Colonic mucosa (tissue), 4 donors: ENCODE data around the gene NUMB. TPM values are rescaled to one million over a fixed set of nuclear protein-coding genes. Genes with fewer than 3 reads are reported as not detected.

ENCODE experiments used
- DNase-seq: peaks from one replicate; pipeline ENCODE4 v3.0.0-alpha.2; 2020
- H3K27ac ChIP-seq: fragments of 200-600 bp; one replicate; pipeline ENCODE4 v1.8.0; 2021
- H3K27me3 ChIP-seq: fragments of 200-600 bp; one replicate; pipeline ENCODE4 v1.8.0; 2021
- H3K36me3 ChIP-seq: fragments of 200-600 bp; one replicate; pipeline ENCODE4 v1.8.0; 2021
- H3K4me1 ChIP-seq: fragments of 200-600 bp; one replicate; pipeline ENCODE4 v1.8.0; 2021; ENCODE audit warnings: mild to moderate bottlenecking
- H3K4me3 ChIP-seq: fragments of 200-600 bp; one replicate; pipeline ENCODE4 v1.8.0; 2021
- H3K9ac ChIP-seq, 2 donors: one replicate each; pipeline ENCODE4 v1.7.0; 2013; ENCODE audit warnings: control low read depth in 2 of 2, low read depth in 2 of 2, low read length in 2 of 2
- H3K9me3 ChIP-seq: fragments of 200-600 bp; one replicate; pipeline ENCODE4 v1.8.0; 2021
- CTCF ChIP-seq: fragments of 200-600 bp; IDR thresholded peaks from one replicate; pipeline ENCODE4 v1.8.0; 2022; ENCODE audit warnings: antibody characterized with exemption, mild to moderate bottlenecking
- intact Hi-C: fragments of 100-400 bp; cut with DNase I; formaldehyde crosslinking; loops from one replicate; pipeline ENCODE4 v1.14.1; 2022
- total RNA-seq, 2 donors: library from RNA; stranded (reverse); fragmentation: NEBNext Ultra II Directional in 1 of 2; extraction: Animal tissue kit (Norgen Biotek cat#: 25700) in 1 of 2; gene quantifications; one replicate each; pipeline ENCODE4 v1.2.1, GENCODE V29; 2021
- donor health status: healthy.
- donor health status: DM: no; HTN: no; CAD: no.
- donor health status: DM: no; HTN: no; CAD: no.

The NUMB gene
- total RNA-seq, 2 donors from 2014 or later = 83.1 to 116 TPM

DNA sequence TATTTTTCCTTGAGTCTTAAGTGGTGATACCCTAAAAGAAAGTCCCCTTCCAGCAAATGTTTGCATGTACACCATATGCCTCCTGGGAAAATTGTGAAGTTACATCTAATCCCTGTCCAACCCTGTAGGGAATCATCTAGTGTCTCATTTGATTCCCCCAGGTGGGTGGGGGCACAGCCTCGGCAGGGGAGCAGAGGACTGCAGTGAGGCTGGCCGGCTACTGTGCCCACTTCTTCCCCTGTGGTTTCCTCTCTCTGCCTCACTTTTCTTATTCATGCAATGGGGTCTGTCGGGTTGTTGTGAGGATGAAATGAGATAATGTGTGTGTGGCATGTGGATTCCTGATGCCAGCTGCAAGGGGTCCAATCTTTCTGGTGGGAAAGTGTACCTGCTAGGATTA is 215.0 kb downstream of the NUMB start:
- no peak overlapping the region for H3K9ac ChIP-seq
- H3K27ac ChIP-seq = no peak overlapping the region
- DNase-seq = no peak
- intact Hi-C loops = no loop called here
- H3K9me3 ChIP-seq = no peaks in the 10 kb centered on the region
- H3K36me3 ChIP-seq = no peaks in the 10 kb centered on the region
- no peak overlapping the region for H3K4me3 ChIP-seq
- no peak for TF ChIP-seq CTCF
- peaks cover 5% of the 10 kb centered on the region for H3K4me1 ChIP-seq
- H3K27me3 ChIP-seq = peaks cover 9% of the 10 kb centered on the region

- H3K27me3 ChIP-seq = peaks cover 18% of the 10 kb centered on the region
- intact Hi-C loops = no loop called here
- TF ChIP-seq CTCF = no peak
- H3K9me3 ChIP-seq = no peaks in the 10 kb centered on the region
- no peak overlapping the region for H3K4me3 ChIP-seq
- H3K27ac ChIP-seq = no peak overlapping the region
- no peak for DNase-seq
- no peak overlapping the region for H3K9ac ChIP-seq
- peaks cover 10% of the 10 kb centered on the region for H3K4me1 ChIP-seq
- no peaks in the 10 kb centered on the region for H3K36me3 ChIP-seq
These were observed 215.9 kb downstream of the NUMB start for GRCh38 chr14:73242357-73242901.

DNA sequence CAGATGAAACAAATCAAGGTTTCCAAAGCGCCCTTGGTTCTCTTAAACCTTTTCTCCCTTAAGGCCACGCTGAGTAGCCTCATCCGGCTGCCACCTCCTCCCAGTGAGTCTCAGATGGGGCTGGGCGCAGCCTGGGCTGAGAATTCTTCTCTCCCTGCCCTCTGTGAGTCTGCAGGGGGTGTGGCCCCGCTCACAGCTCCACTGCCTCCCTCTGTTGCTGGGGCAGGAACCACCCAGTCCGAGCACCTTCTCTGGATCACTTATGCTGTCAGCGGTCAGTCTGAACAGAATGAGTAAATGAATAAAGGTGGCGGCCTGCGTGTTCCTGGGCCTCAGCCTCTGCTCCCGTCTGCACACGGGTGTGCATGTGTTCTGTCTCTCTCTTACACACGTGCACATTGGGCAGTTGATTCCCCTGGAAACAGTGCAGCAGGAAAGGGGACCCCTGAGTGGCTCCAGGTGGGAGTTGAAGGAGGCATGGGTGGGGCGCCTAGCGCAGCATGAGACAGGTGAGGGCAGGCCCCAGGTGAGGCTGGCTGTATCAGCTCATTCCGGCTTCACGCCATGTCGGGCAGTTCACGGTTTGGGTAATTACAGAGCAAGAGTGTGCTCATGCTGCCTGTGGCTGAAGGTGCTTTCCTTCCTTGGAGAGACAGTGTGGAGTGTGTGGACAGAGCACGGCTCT is 216.7 kb downstream of the NUMB start:
- H3K9ac ChIP-seq = no peak overlapping the region
- DNase-seq = no peak
- H3K4me3 ChIP-seq = no peak overlapping the region
- peaks cover 11% of the 10 kb centered on the region for H3K4me1 ChIP-seq
- H3K27ac ChIP-seq = no peak overlapping the region
- no peaks in the 10 kb centered on the region for H3K9me3 ChIP-seq
- peaks cover 22% of the 10 kb centered on the region for H3K27me3 ChIP-seq
- no peak for TF ChIP-seq CTCF
- intact Hi-C loops = no loop called here
- H3K36me3 ChIP-seq = no peaks in the 10 kb centered on the region

DNA sequence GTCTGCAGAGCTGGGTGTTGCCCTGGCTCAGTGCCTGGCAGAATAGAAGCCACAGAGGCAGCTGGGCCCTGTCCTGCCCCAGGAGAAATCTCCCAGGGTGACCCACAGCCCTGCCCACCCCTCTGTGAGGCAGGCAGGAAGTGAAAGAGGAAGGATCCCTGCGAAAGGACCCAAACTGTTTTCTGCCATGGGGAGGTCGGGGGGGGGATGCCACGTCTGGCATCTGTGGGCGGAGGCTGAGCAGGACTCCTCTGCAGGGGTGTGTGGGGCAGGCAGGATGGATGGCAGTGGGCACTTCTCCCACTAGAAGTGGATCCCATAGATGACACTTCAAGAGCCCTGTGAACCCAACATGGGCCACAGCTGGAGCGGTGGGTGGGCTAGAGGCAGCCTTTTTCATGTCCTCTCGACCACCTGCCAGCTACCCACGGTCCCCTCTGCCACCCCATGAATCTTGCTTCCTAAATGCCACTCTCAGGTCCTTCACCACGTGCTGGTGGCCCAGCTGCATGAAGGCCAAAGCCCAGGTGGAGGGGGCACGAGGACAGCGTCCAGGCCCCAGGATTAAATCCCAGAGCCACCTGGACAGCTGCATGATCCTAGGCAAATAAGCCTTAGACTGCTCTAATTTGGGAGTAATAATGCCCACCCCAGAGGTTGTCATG is 217.4 kb downstream of the NUMB start:
- DNase-seq = no peak
- peaks cover 22% of the 10 kb centered on the region for H3K27me3 ChIP-seq

More for the DNA sequence above, 217.4 kb downstream of the NUMB start:
- intact Hi-C loops = no loop called here
- no peak overlapping the region for H3K27ac ChIP-seq
- no peak overlapping the region for H3K4me3 ChIP-seq
- TF ChIP-seq CTCF = no peak
- H3K36me3 ChIP-seq = no peaks in the 10 kb centered on the region
- no peak overlapping the region for H3K9ac ChIP-seq
- no peaks in the 10 kb centered on the region for H3K9me3 ChIP-seq
- peaks cover 11% of the 10 kb centered on the region for H3K4me1 ChIP-seq
